ENCODE data around the gene TRIO.
A peak's percentile ranks its signal among the peaks of the same experiment; 100 is the strongest.
"Not testable (repeated sequence)": the region's sequence is repeated elsewhere in the genome, so short reads cannot be mapped to it uniquely, and the experiment has no call there.

The TRIO gene

DNA sequence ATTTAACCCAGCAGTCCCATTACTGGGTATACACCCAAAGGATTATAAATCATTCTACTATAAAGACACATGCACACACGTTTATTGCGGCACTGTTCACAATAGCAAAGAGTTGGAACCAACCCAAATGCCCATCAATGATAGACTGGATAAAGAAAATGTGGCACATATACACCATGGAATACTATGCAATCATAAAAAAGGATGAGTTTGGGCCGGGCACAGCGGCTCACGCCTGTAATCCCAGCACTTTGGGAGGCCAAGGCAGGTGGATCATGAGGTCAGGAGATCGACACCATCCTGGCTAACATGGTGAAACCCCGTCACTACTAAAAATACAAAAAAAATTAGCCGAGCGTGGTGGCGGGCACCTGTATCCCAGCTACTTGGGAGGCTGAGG is 249.4 kb downstream of the TRIO start:
- H3K27me3 ChIP-seq (ENCODE audit: control insufficient read depth in 3 of 3, insufficient read depth in 3 of 3, low read depth in 1 of 3, low read length in 3 of 3); H3K9ac ChIP-seq (ENCODE audit: low read depth, low read length, poor library complexity); H2BK120ac ChIP-seq (ENCODE audit: low read depth, low read length); H4K8ac ChIP-seq (ENCODE audit: low read depth, low read length); H3K23ac ChIP-seq (ENCODE audit: low read depth, low read length, poor library complexity); H3K4ac ChIP-seq (ENCODE audit: low read length); H3K27ac ChIP-seq (replicated peaks; ENCODE audit: low read length); DNase-seq (ENCODE audit: low spot score); H2BK12ac ChIP-seq (ENCODE audit: low read length); H2AK5ac ChIP-seq (ENCODE audit: low read depth, low read length); H4K91ac ChIP-seq (ENCODE audit: low read depth, low read length, poor library complexity); H2BK5ac ChIP-seq (ENCODE audit: low read length); H2AFZ ChIP-seq (ENCODE audit: low read length); H3K4me1 ChIP-seq (ENCODE audit: control insufficient read depth in 2 of 2, insufficient read depth in 1 of 2, low read depth in 1 of 2, low read length in 2 of 2); H3K79me1 ChIP-seq (ENCODE audit: low read depth, low read length); H3K18ac ChIP-seq (ENCODE audit: low read length); H3K4me3 ChIP-seq (ENCODE audit: low read length in 2 of 2); H3K14ac ChIP-seq (ENCODE audit: low read length); H2BK15ac ChIP-seq (ENCODE audit: low read length); H3K4me2 ChIP-seq (ENCODE audit: insufficient read depth, low read length, poor library complexity, severe bottlenecking): not testable (repeated sequence)
- no CpG with 5 or more reads among the region's 10 CpGs for WGBS, 2 donors (ENCODE audit: extremely low coverage in 2 of 2, insufficient read length in 2 of 2, insufficient replicate concordance in 1 of 2)
- peaks cover 34 to 93% of the 10 kb centered on the region in 2 donors for H3K36me3 ChIP-seq (replicated peaks in 1 of 2; ENCODE audit: control insufficient read depth in 2 of 2, insufficient read depth in 2 of 2, low read length in 2 of 2)
- peaks cover 3 to 10% of the 10 kb centered on the region in 2 donors for H3K9me3 ChIP-seq (replicated peaks in 1 of 2; ENCODE audit: control insufficient read depth in 2 of 2, insufficient read depth in 1 of 2, low read depth in 1 of 2, low read length in 2 of 2)

DNA sequence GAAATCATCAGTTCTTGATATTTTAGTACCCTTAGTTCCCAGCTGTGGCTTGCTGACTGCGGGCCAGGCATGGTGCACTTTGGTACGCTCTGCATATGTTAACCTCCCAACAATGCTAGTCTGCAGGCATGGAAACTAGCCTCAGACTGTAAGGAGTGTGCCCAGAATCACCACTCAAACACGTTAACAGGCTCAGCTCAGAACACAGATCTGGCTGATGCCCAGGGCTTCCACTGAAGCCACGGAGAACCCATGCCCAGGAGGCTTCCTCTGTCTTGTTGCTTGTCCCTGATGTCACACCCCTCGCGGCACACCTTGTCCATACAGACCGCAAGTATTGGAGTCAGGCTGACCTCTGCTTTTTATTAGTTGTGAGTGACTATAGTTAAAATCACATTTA is 251.2 kb downstream of the TRIO start:
- no peak overlapping the region for H2AK5ac ChIP-seq (ENCODE audit: low read depth, low read length)
- H3K4me3 ChIP-seq (ENCODE audit: low read length in 2 of 2), result peak overlapping the region in 1 of 2 donors; percentile 49
- no peak overlapping the region for H2BK12ac ChIP-seq (ENCODE audit: low read length)
- no peak overlapping the region for H4K91ac ChIP-seq (ENCODE audit: low read depth, low read length, poor library complexity)
- no peak overlapping the region for H4K8ac ChIP-seq (ENCODE audit: low read depth, low read length)
- H2BK120ac ChIP-seq (ENCODE audit: low read depth, low read length), result no peak overlapping the region
- no peak overlapping the region for H3K4ac ChIP-seq (ENCODE audit: low read length)
- H3K18ac ChIP-seq (ENCODE audit: low read length), result no peak overlapping the region
- H2BK5ac ChIP-seq (ENCODE audit: low read length), result no peak overlapping the region
- no peak overlapping the region for H3K27ac ChIP-seq (replicated peaks; ENCODE audit: low read length)
- H3K9ac ChIP-seq (ENCODE audit: low read depth, low read length, poor library complexity), result no peak overlapping the region
- no peak overlapping the region for H3K23ac ChIP-seq (ENCODE audit: low read depth, low read length, poor library complexity)
- H3K4me2 ChIP-seq (ENCODE audit: insufficient read depth, low read length, poor library complexity, severe bottlenecking), result no peak overlapping the region
- H3K27me3 ChIP-seq (ENCODE audit: control insufficient read depth in 3 of 3, insufficient read depth in 3 of 3, low read depth in 1 of 3, low read length in 3 of 3), result no peaks in the 10 kb centered on the region
- no peak for DNase-seq (ENCODE audit: low spot score)
- no peaks in the 10 kb centered on the region for H3K79me1 ChIP-seq (ENCODE audit: low read depth, low read length)
- H3K9me3 ChIP-seq (replicated peaks in 1 of 2; ENCODE audit: control insufficient read depth in 2 of 2, insufficient read depth in 1 of 2, low read depth in 1 of 2, low read length in 2 of 2), result peaks cover 3 to 10% of the 10 kb centered on the region in 2 donors
- H2BK15ac ChIP-seq (ENCODE audit: low read length), result no peak overlapping the region
- H2AFZ ChIP-seq (ENCODE audit: low read length), result no peak overlapping the region
- peaks cover 0 to under 1% of the 10 kb centered on the region in 2 donors for H3K4me1 ChIP-seq (ENCODE audit: control insufficient read depth in 2 of 2, insufficient read depth in 1 of 2, low read depth in 1 of 2, low read length in 2 of 2)
- peaks cover 31 to 93% of the 10 kb centered on the region in 2 donors for H3K36me3 ChIP-seq (replicated peaks in 1 of 2; ENCODE audit: control insufficient read depth in 2 of 2, insufficient read depth in 2 of 2, low read length in 2 of 2)
- no CpG with 5 or more reads among the region's 7 CpGs for WGBS, 2 donors (ENCODE audit: extremely low coverage in 2 of 2, insufficient read length in 2 of 2, insufficient replicate concordance in 1 of 2)
- no peak overlapping the region for H3K14ac ChIP-seq (ENCODE audit: low read length)

- Histone ChIP-seq H3K9ac (ENCODE audit: low read depth, low read length, poor library complexity) (no peak overlapping the region), H3K23ac (ENCODE audit: low read depth, low read length, poor library complexity) (no peak overlapping the region), H2BK5ac (ENCODE audit: low read length) (no peak overlapping the region), H3K27ac (replicated peaks; ENCODE audit: low read length) (no peak overlapping the region), H2AFZ (ENCODE audit: low read length) (no peak overlapping the region), H3K14ac (ENCODE audit: low read length) (no peak overlapping the region), H3K4me2 (ENCODE audit: insufficient read depth, low read length, poor library complexity, severe bottlenecking) (no peak overlapping the region), H2BK120ac (ENCODE audit: low read depth, low read length) (no peak overlapping the region), H3K18ac (ENCODE audit: low read length) (no peak overlapping the region), H3K27me3 (ENCODE audit: control insufficient read depth in 3 of 3, insufficient read depth in 3 of 3, low read depth in 1 of 3, low read length in 3 of 3) (no peaks in the 10 kb centered on the region), H2AK5ac (ENCODE audit: low read depth, low read length) (no peak overlapping the region), H3K9me3 (replicated peaks in 1 of 2; ENCODE audit: control insufficient read depth in 2 of 2, insufficient read depth in 1 of 2, low read depth in 1 of 2, low read length in 2 of 2) (peaks cover 3 to 10% of the 10 kb centered on the region in 2 donors), H3K79me1 (ENCODE audit: low read depth, low read length) (no peaks in the 10 kb centered on the region), H3K4me3 (ENCODE audit: low read length in 2 of 2) (peak overlapping the region in 1 of 2 donors; percentile 59), H4K8ac (ENCODE audit: low read depth, low read length) (no peak overlapping the region), H4K91ac (ENCODE audit: low read depth, low read length, poor library complexity) (no peak overlapping the region), H3K4me1 (ENCODE audit: control insufficient read depth in 2 of 2, insufficient read depth in 1 of 2, low read depth in 1 of 2, low read length in 2 of 2) (peaks cover 0 to 9% of the 10 kb centered on the region in 2 donors), H2BK15ac (ENCODE audit: low read length) (no peak overlapping the region), H2BK12ac (ENCODE audit: low read length) (no peak overlapping the region), H3K4ac (ENCODE audit: low read length) (no peak overlapping the region), H3K36me3 (replicated peaks in 1 of 2; ENCODE audit: control insufficient read depth in 2 of 2, insufficient read depth in 2 of 2, low read length in 2 of 2) (peaks cover 27 to 93% of the 10 kb centered on the region in 2 donors)
- no CpG with 5 or more reads among the region's 1 CpG for WGBS, 2 donors (ENCODE audit: extremely low coverage in 2 of 2, insufficient read length in 2 of 2, insufficient replicate concordance in 1 of 2)
- DNase-seq (ENCODE audit: low spot score), result no peak
Observed at GRCh38 chr5:14395411-14395810, 252.3 kb downstream of the TRIO start.

DNA sequence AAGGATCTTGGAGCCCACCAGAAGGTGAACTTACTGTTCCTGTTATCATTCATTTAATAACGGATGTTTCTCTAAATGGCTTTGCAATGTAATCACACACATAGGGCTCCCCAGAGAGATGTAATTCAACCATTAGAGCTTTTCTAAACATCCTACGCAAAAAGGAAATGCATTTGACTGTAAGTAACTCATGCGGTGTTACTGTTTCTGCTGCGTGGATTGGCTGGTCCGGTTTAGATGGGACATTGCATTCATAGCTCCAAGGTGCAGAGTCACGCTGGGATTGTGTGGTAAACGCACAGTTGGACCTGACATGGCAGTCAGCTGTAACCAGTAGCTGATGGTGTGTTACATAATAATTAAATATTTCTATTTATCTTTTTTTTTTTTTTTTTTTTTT is 252.9 kb downstream of the TRIO start:
- Histone ChIP-seq H3K27ac (replicated peaks; ENCODE audit: low read length) (no peak overlapping the region), H2AFZ (ENCODE audit: low read length) (no peak overlapping the region), H3K4me3 (ENCODE audit: low read length in 2 of 2) (no peak overlapping the region), H4K8ac (ENCODE audit: low read depth, low read length) (no peak overlapping the region), H3K9me3 (replicated peaks in 1 of 2; ENCODE audit: control insufficient read depth in 2 of 2, insufficient read depth in 1 of 2, low read depth in 1 of 2, low read length in 2 of 2) (peaks cover 2 to 10% of the 10 kb centered on the region in 2 donors), H2BK120ac (ENCODE audit: low read depth, low read length) (no peak overlapping the region), H3K23ac (ENCODE audit: low read depth, low read length, poor library complexity) (no peak overlapping the region), H3K4me1 (ENCODE audit: control insufficient read depth in 2 of 2, insufficient read depth in 1 of 2, low read depth in 1 of 2, low read length in 2 of 2) (peaks cover 0 to 12% of the 10 kb centered on the region in 2 donors), H2BK12ac (ENCODE audit: low read length) (no peak overlapping the region), H2BK15ac (ENCODE audit: low read length) (no peak overlapping the region), H2BK5ac (ENCODE audit: low read length) (no peak overlapping the region), H3K79me1 (ENCODE audit: low read depth, low read length) (no peaks in the 10 kb centered on the region), H3K14ac (ENCODE audit: low read length) (no peak overlapping the region), H3K27me3 (ENCODE audit: control insufficient read depth in 3 of 3, insufficient read depth in 3 of 3, low read depth in 1 of 3, low read length in 3 of 3) (no peaks in the 10 kb centered on the region), H3K4me2 (ENCODE audit: insufficient read depth, low read length, poor library complexity, severe bottlenecking) (no peak overlapping the region), H3K18ac (ENCODE audit: low read length) (no peak overlapping the region), H3K4ac (ENCODE audit: low read length) (no peak overlapping the region), H3K36me3 (replicated peaks in 1 of 2; ENCODE audit: control insufficient read depth in 2 of 2, insufficient read depth in 2 of 2, low read length in 2 of 2) (peaks cover 27 to 93% of the 10 kb centered on the region in 2 donors), H2AK5ac (ENCODE audit: low read depth, low read length) (no peak overlapping the region), H3K9ac (ENCODE audit: low read depth, low read length, poor library complexity) (no peak overlapping the region), H4K91ac (ENCODE audit: low read depth, low read length, poor library complexity) (no peak overlapping the region)
- no CpG with 5 or more reads among the region's 7 CpGs for WGBS, 2 donors (ENCODE audit: extremely low coverage in 2 of 2, insufficient read length in 2 of 2, insufficient replicate concordance in 1 of 2)
- no peak for DNase-seq (ENCODE audit: low spot score)

Data from neuronal stem cell (in vitro differentiated cells).